AML-193 (cell line): ENCODE data around the gene UBLCP1.
A peak's percentile ranks its signal among the peaks of the same experiment; 100 is the strongest.
"Not testable (repeated sequence)": the region's sequence is repeated elsewhere in the genome, so short reads cannot be mapped to it uniquely, and the experiment has no call there.

ENCODE experiments used
- DNase-seq, 2 experiments: peaks; one replicate each; lab custom pipeline; 2025; lab: John Stamatoyannopoulos, UW

UBLCP1 gene

DNA sequence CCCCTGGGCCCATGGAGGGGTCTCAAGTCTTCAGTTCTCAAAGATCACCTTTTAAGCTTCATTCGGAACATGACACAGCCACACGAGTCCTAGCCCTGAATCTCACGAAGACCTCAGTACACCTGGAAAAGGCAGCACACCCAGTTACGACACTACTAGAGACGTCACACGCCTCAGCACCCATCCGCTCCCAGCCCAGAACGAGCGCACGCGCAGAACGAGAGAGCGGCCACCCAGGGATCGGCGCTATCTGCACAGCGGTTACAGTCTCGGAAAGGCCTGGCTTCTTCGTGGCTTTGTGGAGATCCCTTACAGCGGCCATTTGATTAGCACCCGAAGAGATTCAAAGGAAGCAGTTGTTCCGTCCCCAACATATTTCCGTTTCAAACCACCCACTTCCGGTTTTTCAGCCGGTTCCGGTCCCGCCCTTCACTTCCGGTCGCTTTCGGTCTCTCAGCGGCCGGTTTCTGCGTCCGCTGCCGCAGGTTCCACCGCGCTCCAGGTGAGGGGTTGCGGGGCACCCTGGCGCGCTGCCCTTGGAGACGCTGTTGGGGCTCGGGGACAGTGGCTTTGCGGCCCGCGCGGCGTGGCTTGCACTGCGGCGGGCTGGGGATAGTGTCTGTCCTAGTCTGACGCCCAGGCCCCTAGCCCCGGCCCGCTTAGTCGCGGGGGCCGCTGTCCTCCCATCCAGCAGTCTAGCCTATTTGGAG, at the start of gene UBLCP1:
TSS of gene UBLCP1 (plus strand) at position 432 of the 710 bp plus-strand sequence. CDS start 5,626 bp downstream, outside the sequence.
- peak; percentile 83 to 84 for DNase-seq

GRCh38 chr5:159214486-159215271, 48.4 kb upstream of the UBLCP1 start:
- no peak for DNase-seq

DNA sequence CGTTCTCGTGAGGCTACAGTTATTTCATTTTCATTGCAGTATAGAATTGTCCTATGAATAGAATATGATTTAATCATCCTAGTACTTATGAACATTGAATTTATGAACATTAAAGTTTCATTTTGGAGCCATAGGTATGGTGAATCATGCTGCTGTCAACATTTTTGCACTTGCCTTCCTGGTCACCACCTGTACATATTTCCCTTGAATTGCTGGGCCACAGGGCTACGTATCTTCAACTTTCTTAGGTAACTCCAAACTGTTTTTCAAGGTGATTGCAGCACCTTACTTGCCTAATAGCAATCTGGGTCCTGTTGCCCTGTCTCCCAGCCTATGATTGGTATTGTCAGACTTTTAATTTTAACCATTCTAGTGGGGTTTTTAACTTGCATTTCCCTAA, 47.2 kb upstream of the UBLCP1 start:
- DNase-seq = no peak

DNA sequence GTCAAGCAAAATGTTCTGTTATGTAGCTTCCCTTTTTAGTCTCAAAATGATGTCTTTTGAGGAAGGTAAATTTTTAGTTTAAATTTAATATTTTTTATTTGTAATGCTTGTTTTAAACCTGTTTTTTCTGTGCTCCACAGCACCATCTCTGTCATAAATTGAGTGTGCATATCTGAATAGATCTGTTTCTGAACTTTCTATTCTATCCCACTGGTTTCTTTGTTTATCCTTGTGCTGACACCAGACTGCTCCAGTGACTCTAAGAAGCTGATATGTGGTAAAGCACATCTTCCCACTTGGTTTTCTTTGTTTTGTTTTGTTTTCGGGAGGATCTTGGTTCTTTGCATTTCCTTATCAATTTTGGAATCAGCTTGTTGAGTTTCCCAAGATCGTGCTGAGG, 46.6 kb upstream of the UBLCP1 start:
- DNase-seq = no peak

DNA sequence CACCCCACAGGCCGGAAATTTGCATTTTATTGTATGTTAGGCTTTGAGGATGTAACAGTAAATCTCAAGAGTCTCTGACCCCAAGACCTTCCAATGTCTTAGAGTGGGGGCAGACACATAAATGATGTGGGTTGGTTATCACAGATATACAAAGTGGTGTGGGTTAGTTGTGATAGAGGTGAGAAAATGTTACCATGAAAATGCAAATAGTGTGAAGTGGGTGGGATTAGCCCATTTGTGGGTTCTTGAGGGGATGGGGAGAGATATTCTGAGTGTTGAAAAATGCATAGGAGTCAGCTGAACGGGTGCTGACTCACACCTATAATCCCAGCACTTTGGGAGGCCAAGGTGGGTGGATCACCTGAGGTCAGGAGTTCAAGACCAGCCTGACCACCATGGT, 45.9 kb upstream of the UBLCP1 start:
- no peak for DNase-seq

DNA sequence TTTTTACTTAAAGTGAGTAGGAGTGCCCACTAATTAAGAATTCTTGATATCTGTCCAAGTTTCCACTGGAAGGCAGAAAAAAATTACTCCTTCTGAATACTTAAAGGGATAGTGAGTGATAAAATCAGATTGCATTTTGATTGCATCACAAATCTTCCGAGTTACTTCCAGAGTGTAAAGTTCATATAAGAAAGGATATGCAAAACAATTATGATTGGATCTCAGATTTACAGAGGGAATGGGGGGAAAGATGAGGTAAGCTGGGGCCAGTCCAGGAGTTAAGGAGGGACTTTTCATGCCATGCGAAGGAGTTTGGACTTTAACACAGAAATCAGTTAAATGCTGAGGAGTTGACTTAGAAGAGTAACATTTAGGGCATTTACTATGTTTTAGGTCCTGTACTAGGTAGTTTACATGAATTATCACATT, 44.5 kb upstream of the UBLCP1 start:
- no peak for DNase-seq

DNA sequence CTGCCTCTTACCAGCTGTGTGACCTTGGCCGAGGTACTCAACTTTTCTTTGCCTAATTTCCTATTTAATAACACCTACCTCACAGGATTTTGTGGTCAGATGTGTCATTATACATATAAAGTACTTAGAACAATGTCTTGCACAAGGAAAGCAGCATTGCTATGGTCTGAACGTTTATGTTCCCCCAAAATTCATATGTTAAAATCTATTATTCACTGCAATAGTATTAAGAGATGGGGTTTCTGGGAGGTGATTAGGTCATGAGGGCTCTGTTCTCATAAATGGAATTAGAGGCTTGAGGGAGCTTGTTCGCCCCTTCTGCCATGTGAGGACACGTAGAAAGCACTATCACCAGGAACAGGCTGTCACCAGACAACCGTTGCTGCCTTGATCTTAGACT, 42.9 kb upstream of the UBLCP1 start:
- DNase-seq = no peak

- DNase-seq = no peak
These were observed 39.6 kb upstream of the UBLCP1 start for GRCh38 chr5:159223469-159223868.

DNA sequence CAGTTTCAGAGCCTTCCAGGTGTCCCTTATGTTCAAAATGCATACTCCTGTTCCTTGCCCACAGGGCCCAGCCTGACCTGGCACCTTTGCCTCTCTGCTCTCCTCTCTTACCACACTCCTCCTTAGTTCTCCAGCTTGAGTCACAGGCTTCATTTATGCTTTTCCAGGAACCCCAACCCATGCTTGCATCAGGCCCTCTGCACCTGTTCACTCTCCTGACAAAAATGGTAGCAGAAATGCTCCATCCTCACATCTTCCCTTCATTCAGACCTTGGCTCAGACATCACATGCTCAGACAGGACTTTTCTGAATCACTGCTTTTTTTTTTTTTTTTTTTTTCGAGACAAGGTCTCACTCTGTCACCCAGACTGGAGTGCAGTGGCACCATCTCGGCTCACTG, 38.6 kb upstream of the UBLCP1 start:
- DNase-seq = no peak

DNA sequence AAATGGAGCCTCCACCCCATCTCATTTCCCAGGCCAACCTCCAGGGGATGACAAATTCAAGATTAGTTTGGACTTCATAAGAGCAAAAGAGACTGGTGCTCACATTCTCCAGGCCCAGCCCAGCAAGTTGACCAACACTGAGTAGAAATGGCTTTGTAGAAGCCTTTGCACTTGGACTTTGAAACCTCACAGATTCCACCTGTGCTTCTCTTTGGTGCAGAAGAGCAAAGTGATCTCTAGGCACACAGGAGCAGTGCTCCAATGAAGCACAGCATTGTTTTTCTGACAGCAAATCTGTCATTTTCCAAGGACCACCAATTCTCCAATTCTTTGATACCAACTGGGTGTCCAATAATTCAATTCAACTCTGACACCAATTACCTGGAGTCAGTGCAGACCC, 36.6 kb upstream of the UBLCP1 start:
- DNase-seq = no peak

DNA sequence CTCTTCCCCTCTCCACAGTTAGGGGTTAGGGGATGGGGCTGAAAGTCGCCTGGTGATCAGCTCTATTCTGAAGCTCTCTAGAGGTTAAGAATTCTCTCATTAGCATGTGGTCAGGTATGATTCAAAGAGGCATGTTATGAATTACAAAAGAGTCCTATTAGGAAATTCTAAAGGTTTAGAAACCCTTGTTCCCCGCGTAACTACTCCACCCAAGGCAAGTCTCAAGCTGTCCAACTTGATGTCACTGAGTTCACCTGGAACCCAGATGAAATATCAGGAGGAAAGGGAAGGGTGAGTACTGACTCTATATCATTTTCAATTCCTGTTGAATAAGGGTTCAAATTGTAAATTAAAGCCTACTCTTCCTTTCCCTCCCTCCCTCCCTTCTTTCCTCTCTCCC, 35.6 kb upstream of the UBLCP1 start:
- DNase-seq = peak; percentile 34 to 54

DNA sequence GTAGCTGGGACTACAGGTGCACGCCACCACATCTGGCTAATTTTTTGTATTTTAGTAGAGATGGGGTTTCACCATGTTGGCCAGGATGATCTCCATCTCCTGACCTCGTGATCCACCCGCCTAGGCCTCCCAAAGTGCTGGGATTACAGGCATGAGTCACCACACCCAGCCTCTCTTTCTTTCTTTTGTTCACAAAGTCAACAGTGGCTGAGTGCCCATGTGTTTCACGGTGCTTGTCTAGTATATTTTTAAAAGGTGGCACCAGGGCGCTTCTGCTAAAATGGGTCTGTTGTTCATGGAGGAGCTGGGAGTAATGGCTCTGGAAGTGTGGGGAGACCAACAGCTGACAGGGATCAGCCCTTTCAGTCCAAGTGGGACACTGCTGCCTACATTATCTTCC, 35.0 kb upstream of the UBLCP1 start:
- not testable (repeated sequence) for DNase-seq

- DNase-seq = no peak
These were observed 32.4 kb upstream of the UBLCP1 start for GRCh38 chr5:159230657-159231056.

GRCh38 chr5:159231167-159231566, 31.9 kb upstream of the UBLCP1 start:
- DNase-seq = no peak

DNA sequence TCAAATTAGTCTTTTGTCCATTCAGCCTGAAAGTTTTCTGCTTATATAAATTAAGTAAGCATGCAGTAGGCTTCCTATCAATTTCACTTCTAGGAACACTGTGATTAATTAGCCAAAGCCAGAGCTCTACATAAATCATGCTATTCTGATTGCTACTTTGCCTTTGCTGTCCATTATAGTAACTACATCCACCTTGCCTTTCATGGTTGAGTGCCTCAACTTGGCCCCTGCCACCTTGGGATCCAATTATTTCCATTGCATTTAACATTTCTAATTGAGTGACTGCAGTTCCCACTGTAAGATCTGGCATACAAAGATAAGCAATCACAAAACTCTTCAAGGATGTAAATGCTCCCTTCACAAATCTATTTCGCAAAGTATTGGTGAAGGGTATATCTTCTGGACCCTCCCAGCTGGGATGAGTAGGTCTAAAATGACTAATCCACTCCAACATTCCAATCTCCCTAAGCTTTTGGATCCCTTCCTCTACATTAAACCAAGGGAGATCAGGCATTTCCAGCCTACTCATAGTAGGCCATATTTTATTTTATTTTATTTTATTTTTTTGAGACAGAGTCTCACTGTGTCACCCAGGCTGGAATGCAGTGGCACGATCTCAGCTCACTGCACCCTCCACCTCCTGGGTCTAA, 27.1 kb upstream of the UBLCP1 start:
- DNase-seq = not testable (repeated sequence)

DNA sequence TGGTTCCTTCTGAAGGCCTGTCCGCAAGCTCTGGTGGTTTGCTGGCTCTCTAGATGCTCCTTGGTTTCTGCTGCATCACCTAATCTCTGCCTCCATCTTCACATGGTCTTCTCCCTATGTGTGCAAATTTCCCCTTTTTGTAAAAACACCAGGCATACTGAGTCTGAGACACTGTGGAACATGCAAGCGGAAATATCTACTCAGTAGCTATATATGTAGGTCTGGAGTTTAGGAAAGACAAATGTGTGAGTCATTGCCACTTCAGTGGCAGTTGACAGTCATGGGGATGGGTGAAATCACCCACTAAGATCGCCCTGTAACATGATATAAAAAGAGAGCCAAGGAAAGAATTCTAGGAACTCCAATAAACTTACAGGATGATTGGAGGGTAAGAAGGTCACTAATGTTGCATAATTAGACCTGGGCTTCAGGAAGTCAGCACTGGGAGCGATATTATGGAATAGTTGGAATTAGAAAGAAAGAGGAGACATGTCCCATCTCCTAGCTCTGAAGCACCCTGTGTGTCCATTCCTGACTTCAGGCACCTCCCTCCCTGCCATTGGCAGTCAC, 22.7 kb upstream of the UBLCP1 start:
- peak; percentile 69 to 71 for DNase-seq

DNA sequence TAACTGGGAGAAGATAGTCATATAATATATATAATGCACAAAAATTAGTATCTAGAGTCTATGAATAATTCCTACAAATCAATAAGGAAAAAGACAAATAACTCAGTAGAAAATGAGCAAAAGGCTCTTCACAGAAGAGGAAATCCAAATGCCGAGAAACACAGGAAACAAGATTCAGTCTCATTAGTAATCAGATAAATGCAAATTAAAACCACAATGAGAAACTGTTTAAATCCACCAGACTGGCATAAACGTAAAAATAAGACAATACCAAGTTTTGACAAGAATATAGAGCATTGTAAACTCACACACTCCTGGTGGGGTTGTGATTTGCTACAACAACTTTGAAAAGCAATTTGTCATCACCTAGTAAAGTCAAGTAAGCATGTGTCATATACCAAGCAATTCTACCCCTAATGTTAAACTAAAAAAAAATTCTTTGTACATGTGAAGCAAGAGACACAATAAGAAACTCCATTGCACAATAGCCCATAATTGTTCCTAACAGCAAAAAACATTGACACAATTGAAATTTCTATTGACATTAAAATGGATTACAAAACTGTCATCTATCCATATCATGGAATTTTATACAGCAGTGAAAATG, 21.0 kb upstream of the UBLCP1 start:
- DNase-seq = peak; percentile 24 to 31

DNA sequence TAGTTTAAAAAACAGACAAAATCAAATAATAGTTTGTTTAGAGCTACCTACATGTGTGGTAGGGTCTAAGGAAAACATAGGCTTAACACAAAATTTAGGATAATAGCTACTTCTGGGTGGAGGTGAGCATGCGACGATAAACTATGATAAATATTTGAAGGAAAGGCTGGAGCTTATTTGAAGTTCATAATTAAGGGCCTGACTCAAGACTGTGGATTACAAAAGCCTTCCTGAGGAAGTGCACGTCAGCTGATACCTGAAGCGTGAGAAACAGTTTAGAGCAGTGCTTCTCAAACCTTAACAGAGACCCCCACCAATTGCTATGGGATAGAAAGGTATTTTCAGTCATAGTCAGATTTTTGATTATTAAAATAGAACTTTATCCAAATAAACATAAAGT, 20.4 kb upstream of the UBLCP1 start:
- DNase-seq = peak; percentile 12 to 15

- DNase-seq = no peak
These were observed 19.7 kb upstream of the UBLCP1 start for GRCh38 chr5:159243385-159243784.

DNA sequence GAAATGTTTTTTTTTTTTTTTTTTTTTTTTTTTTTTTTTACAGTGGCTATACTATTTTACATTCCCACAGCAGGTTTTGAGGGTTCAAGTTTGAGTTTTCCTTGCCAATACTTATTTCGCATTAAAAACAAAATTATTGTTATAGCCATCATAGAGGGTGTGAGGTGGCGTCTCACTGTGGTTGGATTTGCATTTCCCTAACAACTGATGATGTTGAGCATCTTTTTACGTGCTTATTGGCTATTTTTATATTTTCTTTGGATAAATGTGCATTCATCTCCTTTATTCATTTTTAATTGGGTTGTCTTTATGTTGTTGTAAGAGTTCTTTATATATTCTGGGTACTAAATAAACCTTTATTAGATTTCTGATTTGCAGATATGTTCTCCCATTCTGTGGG, 18.9 kb upstream of the UBLCP1 start:
- no peak for DNase-seq

GRCh38 chr5:159244890-159245289, 18.2 kb upstream of the UBLCP1 start:
- no peak for DNase-seq

GRCh38 chr5:159249158-159249557, 13.9 kb upstream of the UBLCP1 start:
- no peak for DNase-seq
